Measurements from ENCODE around the gene HOXC13.

Gene HOXC13

DNA sequence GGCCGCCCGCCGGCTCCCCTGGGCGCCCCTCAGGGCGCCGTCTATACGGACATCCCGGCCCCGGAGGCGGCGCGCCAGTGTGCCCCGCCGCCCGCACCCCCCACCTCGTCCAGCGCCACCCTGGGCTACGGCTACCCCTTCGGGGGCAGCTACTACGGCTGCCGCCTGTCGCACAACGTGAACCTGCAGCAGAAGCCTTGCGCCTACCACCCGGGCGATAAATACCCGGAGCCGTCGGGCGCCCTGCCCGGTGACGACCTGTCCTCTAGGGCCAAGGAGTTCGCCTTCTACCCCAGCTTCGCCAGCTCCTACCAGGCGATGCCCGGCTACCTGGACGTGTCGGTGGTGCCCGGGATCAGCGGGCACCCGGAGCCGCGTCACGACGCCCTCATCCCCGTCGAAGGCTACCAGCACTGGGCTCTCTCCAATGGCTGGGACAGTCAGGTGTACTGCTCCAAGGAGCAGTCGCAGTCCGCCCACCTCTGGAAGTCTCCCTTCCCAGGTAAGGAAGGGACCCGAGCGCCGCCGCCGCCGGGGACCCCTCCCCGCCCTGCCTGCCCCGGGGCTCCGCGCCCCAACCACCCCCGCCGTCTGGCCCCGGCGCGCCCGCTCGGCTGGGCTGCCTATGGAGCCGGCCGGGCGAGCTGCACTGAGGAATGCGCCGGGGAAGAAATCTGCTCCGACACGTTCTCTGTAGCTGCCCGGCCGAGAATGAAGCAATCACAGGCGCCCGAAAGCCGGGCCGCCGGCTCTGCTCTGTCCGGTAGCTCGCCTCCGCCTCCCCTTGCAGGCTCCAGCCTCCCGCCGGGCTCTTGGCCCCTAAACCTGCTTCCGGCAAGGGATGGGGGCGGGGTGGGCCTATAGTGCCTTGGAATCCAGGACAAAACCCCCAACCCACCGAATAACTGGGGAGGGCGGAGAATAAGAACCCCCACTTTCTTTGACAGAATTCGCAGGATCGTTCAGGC lies 794 bp downstream of the HOXC13 start:
- DNase-seq, result no peak

DNA sequence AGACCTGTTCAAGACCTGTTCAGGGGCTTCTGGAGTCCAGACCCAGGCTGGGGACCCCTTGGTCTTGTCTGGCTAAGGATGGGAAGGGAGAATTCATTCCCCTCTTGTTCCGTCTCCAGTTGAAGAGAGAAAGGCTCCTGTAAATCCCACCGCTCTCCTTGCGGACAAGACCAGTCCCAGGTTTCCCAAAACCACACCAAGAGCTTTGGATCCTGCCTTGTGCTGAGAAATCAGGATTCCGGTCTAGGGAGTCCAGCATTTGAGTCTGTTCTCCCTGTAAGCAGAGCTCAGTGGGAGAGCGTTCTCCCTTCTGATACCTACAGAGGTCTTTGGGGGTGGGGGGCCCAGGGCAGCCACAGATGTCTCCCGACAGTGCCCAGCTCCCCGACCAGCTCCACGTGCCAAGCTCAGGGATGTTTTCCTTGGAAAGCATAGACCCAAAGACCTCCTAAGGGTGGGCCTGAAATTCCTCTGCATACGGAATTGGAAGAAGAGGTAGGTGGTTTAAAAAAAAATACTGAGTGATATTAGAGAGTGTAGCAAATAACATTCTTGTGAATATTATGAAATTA lies 1.9 kb downstream of the HOXC13 start:
- DNase-seq, result no peak

DNA sequence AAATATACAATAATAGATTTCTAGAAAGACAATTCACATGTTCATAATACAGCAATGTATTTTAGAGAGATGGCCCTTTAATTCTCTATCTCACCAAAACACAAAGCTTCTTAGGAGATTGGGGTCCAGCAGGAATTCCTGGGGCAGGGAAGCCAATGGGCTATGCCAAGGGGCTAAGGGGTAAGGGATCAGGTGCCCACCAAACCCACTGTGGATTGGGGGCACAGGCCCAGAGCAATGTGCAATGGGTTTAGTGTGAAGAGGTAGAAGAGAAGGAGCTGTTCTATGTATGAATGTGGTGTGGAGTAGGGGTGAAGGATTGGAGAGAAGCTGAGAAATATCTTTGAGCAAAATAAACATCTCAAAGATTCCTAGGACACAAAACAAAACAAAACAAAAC lies 2.6 kb downstream of the HOXC13 start:
- DNase-seq, result no peak

DNA sequence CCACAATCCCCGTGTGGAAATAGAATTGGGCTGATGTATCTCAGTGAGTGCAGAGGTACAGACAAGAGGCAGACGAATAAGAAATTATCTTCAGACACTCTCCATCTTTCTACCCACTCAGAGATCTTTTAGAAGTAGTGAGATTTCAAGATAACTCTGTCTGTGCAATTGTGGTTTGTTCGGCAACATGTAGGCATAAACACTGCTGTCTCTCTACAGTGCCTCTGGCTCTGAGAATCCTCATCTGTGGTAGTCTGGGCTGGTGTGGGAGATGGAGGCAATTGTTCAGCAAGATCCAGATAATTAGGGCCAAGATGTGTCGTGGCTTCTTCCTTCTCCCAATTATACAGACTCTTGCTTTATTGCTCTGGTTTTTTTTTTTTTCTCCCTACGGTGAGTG lies 3.1 kb downstream of the HOXC13 start:
- no peak for DNase-seq

DNA sequence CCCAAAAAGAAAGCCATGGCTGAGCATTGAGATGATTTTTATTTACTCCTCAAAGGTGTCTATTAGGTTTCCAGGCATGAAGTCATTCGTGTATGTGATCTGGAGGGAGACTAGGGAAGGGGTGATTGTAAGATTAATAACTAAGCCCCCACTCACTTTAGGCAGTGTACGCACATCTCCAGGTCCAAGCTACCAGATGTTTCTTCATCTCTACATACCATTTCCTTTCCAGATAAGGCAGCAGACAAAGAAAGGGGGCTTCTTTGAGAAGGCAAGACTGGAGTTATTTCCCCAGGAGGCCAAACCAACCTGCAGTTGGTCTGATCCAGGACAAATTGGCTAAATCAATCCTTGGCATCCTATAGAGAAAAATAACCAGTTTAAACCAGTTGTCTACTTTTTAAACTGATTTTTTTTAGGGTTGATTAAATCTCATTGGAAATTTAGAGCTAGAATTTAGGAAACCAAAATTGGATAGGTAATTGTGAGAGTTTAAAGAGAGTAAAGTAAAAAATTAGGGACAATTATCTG lies 3.9 kb downstream of the HOXC13 start:
- no peak for DNase-seq

DNA sequence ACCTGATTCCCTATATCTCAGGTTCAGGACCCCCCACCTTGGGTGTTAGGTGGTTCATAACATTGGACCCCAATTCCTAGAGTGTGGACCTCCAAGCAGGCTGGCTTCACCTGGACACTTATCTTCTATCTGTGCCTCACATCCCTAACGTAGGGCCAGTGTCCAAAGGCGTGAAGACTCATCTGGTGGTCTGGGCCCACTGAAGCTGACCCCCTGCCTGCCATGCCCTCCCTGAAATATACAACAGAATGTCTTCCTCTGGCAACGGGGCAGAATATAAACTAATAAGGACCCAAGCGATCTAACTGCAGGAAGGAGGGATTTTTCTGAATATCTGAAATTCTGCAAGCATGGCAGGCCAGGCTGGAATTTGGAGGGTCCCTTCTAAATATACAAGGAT lies 5.6 kb downstream of the HOXC13 start:
- no peak for DNase-seq

DNA sequence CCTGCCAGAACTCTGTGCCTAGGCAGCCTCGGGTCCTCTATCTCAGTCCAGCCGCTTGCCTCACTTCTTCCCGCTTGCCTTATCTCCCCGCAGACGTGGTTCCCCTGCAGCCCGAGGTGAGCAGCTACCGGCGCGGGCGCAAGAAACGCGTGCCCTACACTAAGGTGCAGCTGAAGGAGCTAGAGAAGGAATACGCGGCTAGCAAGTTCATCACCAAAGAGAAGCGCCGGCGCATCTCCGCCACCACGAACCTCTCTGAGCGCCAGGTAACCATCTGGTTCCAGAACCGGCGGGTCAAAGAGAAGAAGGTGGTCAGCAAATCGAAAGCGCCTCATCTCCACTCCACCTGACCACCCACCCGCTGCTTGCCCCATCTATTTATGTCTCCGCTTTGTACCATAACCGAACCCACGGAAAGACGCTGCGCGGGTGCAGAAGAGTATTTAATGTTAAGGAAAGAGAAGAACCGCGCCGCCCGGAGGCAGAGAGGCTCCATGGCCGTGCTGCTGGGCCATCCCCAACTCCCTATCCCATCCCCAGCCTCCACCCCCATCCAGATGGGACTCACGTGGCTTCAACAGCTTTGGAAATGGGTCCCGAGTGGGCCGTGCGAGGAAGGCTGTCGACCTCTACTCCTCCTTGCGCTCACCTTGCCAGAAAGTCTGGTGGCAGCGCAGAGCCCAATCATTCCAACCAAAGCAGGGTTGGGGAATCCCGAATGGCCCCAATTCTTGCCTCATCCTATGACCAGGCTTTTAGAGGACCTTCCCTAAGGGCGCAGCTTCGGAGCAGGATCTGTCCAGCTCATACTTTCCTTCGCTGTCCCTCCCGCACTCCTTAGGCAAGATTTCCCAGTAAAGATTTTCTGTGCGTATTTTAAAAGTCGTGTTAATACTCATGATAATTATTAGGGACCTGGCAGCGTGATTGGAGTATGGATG lies 6.5 kb downstream of the HOXC13 start:
- DNase-seq, result no peak

DNA sequence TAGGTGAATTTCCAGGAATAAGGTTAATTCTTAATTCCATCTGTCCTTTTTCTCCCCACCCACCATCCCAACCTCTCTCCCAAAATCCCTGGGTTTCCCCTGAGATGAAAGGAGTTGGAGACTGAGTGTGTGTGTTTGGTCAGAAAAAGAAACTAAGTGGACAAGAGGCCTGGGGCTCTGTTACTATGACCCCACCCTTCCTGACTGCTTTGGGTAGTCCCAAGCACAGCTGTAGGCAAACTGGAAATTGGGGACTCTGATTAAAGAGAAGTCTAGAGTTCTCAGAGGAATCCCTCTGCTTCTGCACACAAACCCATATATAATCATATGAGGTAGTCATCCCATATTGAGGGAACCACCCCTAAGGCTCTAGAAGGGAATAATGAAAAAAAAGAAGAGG lies 9.1 kb downstream of the HOXC13 start:
- DNase-seq, result no peak

DNA sequence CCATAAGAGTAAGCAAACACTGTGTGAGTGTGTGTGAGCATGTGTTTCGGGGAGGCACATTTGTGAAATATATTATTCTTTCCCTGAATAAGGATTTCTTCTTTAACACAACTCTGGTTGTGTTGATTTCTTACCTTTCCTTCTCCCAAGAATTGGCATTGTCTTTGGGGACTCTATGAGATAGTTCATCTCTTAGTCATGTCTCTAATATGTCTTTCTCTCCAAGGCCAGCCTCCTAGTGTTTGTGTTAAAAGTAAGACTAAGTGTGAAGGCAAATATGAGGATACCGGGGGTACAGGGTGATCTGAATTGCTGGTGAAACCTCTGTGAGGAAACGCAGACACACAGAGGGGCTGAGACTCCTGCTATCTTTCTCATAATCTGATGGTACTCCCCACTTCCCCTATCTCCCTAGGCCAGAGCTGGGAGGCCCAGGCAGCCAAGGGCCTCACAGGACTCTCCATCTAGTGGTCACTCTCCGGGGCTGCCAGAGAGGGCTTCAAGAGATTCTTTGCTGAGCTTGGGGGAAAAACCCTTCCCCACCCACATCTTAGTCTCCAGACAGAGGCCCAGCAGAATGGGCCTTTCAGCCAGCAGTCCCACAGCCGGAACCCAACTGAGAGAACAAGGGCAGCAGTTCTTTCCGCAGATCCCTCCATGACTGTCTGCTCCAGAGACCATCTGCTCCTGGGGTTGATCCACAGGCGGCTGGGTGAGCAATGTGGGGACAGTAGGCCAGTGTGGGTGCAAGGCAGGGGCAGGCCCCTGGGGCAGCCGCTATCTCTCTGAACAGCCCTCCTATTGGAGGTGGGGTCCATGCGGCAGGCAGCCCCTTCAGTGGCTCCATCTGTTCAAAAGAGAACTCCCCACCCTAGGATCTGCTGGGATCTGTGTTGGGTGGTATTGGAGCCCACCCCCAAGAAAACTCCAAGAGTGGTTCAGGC lies 10.3 kb downstream of the HOXC13 start:
- DNase-seq, result peak; percentile 9

DNA sequence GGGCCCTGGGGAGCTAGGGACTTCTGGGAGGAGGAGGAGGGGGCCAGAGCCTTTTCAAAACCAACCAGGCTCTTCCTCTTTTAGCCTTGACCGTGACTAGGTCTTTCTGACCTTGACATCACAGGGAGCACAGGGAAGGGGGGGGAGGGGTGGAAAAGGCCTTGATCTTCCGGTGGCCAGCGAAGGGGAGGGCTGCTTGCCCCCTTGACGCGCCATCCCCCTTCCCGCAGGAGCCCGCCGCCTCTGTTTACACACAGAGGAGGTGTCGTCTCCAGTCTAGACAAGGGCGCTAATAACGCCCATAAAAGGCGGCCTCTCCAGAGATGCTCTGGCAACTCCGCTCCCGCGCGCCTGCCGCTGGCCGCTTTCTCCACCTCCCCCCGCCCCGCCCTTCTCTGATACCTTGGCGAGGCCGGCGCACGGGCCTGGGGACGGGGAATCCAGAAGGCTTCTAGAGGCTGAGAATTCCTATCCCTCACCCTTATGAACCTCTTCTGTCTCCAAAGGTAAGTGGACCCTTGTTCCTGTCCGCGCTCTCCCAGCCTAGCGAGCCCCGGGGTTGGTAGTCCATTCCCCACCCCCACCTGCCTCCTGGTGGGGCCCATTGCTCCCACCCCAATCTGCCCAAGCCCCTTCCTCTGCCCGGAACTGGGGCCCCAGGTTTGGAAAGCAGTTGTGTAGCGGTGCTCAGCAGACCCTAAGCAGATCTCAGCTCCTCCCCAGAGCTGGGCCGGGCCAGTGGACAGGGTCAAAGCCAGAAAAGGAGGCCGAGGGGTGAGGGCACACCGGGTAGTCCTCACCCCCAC lies 11.2 kb downstream of the HOXC13 start:
- no peak for DNase-seq

DNA sequence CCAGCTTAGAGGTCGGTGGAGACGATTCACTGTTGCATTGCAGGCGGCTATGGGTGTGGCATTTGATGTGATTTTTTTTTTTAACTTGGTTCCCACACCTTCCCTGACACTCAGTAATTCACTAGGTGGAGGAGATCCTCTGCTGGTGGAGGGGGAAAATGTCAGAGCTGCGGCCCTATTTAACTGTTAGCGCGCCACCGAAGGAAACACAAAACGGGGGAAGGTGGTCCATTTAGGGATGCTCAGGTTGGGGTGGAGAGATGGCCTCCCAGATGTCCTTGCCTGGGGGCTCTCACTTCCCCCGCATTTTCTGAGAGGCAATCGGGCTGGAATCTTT lies 11.8 kb downstream of the HOXC13 start:
- DNase-seq, result no peak

DNA sequence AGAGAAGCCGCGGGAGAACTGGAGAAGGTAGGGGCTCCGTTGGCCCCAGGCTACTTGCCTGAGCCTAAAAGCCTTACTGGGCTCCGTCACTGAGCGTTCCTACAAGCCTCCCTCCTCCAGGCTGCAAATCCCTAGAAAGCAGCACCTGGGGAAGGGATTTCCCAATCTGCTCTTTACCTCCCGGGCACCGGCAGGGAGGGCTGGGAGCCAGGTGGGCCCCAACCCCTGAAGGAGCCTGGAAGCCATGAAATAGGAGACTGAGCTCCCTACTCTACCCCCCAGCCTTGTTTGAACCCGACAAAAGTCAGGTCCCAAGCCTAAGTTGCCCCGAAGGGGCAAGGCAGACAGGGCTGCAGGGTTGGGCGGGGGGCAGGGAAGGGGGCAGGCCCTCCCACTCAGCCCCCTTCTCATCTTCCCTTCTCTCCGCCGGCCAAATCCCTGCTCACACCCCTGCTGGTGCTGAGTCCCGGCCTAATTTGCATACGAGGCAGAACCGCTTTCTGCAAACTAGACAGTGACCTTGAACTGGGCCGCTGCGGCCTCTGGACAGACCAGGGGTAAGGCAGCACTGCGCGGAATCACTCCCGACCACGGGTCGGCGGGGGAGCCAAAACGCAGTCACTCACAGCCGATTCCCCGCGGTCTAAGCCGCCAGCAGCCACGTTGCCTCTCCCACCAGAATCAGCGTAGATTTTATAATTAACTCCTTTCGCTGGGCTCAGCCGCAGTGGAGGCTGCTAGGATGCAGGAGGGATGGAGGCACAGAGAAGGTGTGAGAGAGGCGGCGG lies 12.4 kb downstream of the HOXC13 start:
- DNase-seq, result no peak

DNA sequence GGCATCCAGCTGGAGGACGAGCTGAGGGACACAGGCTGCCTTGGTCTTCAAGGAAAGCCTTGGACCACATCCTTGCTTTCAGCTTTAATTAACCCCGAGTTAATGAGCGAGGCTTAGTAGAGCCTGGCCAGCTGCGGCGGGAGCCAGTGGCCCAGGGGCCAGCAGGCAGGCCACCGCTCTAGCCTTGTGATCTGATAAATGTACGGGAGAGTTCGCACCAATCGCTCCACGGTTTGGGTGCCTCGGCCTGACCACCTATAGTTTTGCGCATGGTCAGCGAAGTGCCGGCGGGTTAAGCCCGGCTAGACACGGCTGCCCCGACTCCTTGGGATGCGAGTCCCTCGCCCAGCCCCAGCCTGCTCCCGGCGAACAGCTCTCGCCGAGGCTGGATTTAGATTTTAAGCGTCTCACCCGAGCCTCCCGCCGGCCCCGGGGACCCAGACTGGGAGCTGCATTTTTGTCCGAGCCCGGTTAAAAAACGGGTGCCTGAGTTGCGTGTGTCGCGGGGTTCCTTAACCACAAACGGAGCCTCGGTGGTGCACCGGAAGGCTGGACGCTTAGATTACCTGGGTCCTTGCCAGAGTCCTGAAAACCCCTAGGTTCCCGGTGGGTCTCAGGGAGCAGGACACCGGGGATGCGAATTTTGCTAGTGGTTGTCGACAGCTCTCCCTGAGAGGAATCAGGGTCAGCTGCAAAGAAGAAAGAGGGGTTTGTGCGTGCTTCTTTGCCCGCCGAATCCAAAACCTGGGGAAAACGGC lies 13.1 kb downstream of the HOXC13 start:
- DNase-seq, result no peak

DNA sequence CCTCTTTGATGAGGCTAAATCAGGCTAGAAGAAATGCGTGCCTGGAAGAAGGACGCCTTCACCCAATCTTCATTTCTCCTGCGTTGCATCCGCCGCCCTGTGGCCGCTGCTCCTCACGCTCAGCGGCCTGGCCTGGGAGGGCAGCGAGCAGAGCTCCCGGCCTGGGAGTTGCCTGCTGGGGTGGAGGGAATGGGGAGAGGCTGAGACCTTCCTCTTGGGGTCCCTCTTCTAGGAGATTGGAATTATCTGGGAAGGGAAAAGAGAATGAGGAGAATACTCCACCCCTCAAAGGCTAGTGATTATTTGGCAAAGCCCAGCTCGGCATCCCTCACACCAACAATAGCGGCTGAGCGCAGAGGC lies 13.7 kb downstream of the HOXC13 start:
- DNase-seq, result no peak

DNA sequence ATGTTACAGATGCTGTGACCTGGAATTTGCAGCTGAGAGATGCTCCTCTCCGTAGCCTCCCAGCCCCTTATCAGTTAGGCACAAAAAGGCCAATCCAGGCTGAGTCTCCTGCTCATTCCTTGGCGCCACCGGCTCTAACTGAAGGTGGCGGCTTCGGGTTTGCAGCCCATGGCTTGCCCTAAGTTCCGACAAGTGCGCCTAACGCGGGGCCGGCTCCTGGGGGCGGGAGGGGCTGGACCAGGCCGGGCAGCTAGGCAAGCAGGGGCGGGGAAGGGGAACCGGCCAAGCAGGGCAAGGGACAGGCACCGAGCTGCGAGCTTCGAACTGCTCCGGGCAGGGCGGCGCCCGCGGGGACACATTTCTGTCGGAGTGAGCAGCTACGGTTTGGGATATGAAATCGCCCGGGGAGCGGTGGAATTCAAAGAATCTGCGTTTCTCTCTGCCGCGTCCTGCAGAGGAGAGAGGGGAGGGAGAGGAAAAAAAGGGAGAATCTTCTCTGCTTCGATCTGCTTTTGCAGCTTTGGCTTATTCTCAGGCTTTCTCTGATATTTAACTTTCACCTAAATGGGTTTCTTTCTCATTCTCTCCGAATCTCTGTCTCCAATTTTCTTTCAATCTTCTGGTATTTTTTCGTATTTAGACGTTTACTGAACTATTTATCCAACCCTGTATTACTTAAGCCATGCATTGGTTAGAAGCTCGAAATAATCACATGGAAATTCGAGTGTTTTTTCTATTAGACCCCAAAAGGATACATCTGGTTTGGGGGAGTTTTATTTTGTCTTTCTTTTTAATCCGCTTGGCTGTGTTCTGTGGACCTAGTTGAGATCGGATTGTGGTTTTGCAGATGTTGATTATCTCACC lies 14.5 kb downstream of the HOXC13 start:
- DNase-seq, result no peak

DNA sequence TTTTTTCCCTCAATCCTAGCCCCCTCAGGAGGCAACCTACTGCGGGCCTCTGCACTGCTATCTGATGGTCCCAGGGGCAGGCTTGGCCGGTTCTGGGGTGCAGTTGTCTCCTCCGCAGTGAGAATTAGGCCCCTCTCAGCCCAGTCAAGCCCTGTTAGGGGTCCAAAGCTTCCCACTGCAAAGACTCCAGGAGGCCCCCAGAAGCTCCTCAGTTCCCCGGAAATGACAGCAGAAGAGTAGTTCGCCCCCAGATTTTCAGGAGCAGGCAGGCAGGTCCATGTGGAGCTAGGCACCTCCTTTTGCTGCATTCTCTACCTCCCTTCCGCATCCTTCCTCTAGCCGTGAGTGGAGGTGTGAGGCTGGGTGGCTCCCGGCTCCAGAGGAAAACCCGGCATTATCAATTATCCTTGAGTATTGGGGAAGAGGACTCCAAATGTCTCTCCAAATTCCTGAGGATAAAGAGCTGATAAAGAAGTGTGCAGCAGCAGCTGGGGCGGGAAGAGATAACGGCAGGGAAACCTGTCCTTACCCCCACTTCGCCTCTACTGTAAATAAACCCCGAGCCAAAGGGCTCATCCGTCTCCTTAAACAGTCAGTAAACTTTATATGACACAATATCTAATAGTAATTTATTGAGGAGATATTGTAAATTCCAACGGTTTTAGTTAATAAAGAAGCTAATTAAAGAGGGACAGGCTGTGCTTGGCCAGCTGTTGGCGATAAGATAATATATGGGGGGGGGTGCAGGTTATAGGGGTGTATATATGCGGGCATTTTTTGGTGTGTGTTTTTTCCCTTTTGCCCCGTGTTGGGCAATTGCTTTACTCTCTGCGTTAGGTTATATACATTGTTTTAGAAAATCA lies 15.4 kb downstream of the HOXC13 start:
- no peak for DNase-seq

DNA sequence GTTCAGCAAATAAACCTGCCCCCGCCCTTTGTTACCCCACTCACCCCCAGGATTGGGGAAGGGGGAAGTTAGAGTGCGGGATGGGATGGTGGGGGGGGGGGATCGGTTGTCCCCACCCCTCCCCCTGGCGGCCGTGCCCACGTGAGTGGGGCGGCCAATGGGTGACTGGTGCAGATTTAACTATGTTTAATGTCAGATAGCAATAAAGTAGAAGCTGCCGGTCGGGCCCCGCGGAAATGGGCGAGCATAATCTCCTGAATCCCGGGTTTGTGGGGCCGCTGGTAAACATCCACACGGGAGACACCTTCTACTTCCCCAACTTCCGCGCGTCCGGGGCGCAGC lies 16.0 kb downstream of the HOXC13 start, which contains the start of gene HOXC12:
Gene HOXC12 (plus strand): TSS at position 210 of the 342 bp plus-strand sequence. CDS start 27 bp downstream, at position 237.
- DNase-seq, result no peak

All from suppressor macrophage treated with lipopolysaccharide for 4 hours (primary cell).